ENCODE results near the gene BMERB1.

DNA sequence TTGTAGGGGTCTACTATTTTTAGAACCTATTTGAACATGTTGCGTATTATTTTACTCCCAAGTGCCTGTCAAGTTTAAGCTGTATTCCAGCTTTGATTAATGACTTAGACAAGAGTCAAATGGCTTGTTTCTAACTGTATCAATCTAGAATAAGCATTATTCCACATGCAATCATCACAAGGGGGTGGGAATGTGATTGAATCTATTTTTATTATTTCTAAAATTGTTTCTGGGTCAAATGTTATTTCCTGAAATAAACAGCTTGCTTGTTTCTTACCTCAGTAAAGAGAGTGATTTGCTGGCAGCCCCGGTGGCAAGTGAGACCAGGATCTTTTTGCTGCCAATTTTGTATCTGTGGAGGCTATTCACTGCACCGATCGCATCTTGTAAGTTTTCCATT lies 187.1 kb downstream of the BMERB1 start:
- TF ChIP-seq ZHX1 (conservative IDR thresholded peaks at IDR 0.05; ENCODE audit: low read length) (no peak), CTCF (IDR thresholded peaks at IDR 0.05 in 2 of 3, conservative IDR thresholded peaks at IDR 0.05 in 1 of 3; ENCODE audit: insufficient read depth in 2 of 3, low read depth in 1 of 3, low read length in 3 of 3) (no peak), RCOR1 (IDR thresholded peaks at IDR 0.05; ENCODE audit: borderline replicate concordance in 1 of 2, low read depth in 2 of 2, low read length in 2 of 2) (no peak), ZBTB7A (IDR thresholded peaks at IDR 0.05; ENCODE audit: borderline replicate concordance, control insufficient read depth, low read depth, low read length) (no peak), SP2 (IDR thresholded peaks at IDR 0.05; ENCODE audit: extremely low read depth, low read depth, low read length, poor library complexity, severe bottlenecking) (no peak), EZH2 (IDR thresholded peaks at IDR 0.05; ENCODE audit: borderline replicate concordance, low read depth, low read length) (no peak), HCFC1 (IDR thresholded peaks at IDR 0.05; ENCODE audit: low read depth, low read length) (no peak), ZBTB1 (CRISPR knock-in tag; IDR thresholded peaks at IDR 0.05; ENCODE audit: borderline replicate concordance, low read depth) (no peak)
- TF ChIP-seq, protein P1, sequence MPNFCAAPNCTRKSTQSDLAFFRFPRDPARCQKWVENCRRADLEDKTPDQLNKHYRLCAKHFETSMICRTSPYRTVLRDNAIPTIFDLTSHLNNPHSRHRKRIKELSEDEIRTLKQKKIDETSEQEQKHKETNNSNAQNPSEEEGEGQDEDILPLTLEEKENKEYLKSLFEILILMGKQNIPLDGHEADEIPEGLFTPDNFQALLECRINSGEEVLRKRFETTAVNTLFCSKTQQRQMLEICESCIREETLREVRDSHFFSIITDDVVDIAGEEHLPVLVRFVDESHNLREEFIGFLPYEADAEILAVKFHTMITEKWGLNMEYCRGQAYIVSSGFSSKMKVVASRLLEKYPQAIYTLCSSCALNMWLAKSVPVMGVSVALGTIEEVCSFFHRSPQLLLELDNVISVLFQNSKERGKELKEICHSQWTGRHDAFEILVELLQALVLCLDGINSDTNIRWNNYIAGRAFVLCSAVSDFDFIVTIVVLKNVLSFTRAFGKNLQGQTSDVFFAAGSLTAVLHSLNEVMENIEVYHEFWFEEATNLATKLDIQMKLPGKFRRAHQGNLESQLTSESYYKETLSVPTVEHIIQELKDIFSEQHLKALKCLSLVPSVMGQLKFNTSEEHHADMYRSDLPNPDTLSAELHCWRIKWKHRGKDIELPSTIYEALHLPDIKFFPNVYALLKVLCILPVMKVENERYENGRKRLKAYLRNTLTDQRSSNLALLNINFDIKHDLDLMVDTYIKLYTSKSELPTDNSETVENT (CRISPR knock-in tag; IDR thresholded peaks at IDR 0.05): no peak

All from K562 (cell line).